Osteocyte (in vitro differentiated cells): ENCODE measurements around the gene C1orf115. TPM values are rescaled to one million over a fixed set of nuclear protein-coding genes. Genes with fewer than 3 reads are reported as not detected.

Source experiments
- DNase-seq: peaks from one replicate; pipeline ENCODE4 v3.0.0; 2021; ENCODE audit warnings: mixed read lengths; ENCODE audit not compliant: unreplicated experiment; ENCODE audit errors: extremely low spot score
- H3K27ac Mint-ChIP-seq: one replicate; pipeline ENCODE4 v1.8.0; 2021; ENCODE audit warnings: mild to moderate bottlenecking, mixed read lengths; ENCODE audit not compliant: unreplicated experiment
- H3K27me3 Mint-ChIP-seq: one replicate; pipeline ENCODE4 v1.8.0; 2021; ENCODE audit warnings: mixed read lengths; ENCODE audit not compliant: unreplicated experiment
- H3K36me3 Mint-ChIP-seq: one replicate; pipeline ENCODE4 v1.8.0; 2021; ENCODE audit warnings: mixed read lengths; ENCODE audit not compliant: unreplicated experiment
- H3K4me1 Mint-ChIP-seq: one replicate; pipeline ENCODE4 v1.8.0; 2021; ENCODE audit warnings: mixed read lengths; ENCODE audit not compliant: unreplicated experiment
- H3K4me3 Mint-ChIP-seq: one replicate; pipeline ENCODE4 v1.8.0; 2021; ENCODE audit warnings: mild to moderate bottlenecking, moderate library complexity, mixed read lengths; ENCODE audit not compliant: unreplicated experiment
- H3K9me3 Mint-ChIP-seq: one replicate; pipeline ENCODE4 v1.8.0; 2021; ENCODE audit warnings: mixed read lengths; ENCODE audit not compliant: unreplicated experiment
- CTCF ChIP-seq: fragments of 200-600 bp; sonication (generic); IDR thresholded peaks from 2 replicates; pipeline ENCODE4 v1.5.0; 2021; ENCODE audit warnings: antibody characterized with exemption, mild to moderate bottlenecking, moderate library complexity
- total RNA-seq: library from RNA; stranded (reverse); gene quantifications from 2 replicates; pipeline ENCODE4 v1.2.1, GENCODE V29; 2021

Gene C1orf115
- total RNA-seq, 1 donor from 2014 or later: 5.6 TPM

GRCh38 chr1:220684890-220685289 is 5.3 kb upstream of the C1orf115 start:
- Mint-ChIP-seq H3K4me1 (peaks cover 3% of the 10 kb centered on the region), H3K27ac (no peak overlapping the region), H3K36me3 (no peaks in the 10 kb centered on the region), H3K9me3 (no peaks in the 10 kb centered on the region), H3K4me3 (no peak overlapping the region), H3K27me3 (peaks cover 6% of the 10 kb centered on the region)
- DNase-seq: no peak
- TF ChIP-seq CTCF: no peak

- Mint-ChIP-seq H3K4me1 (peaks cover 9% of the 10 kb centered on the region), H3K36me3 (no peaks in the 10 kb centered on the region), H3K9me3 (no peaks in the 10 kb centered on the region), H3K27ac (no peak overlapping the region), H3K27me3 (peaks cover 4% of the 10 kb centered on the region), H3K4me3 (no peak overlapping the region)
- no peak for DNase-seq
- TF ChIP-seq CTCF: no peak
Measured at GRCh38 chr1:220685879-220686278, 4.3 kb upstream of the C1orf115 start.

GRCh38 chr1:220687809-220688208 is 2.4 kb upstream of the C1orf115 start:
- no peaks in the 10 kb centered on the region for H3K9me3 Mint-ChIP-seq
- no peak overlapping the region for H3K4me3 Mint-ChIP-seq
- H3K36me3 Mint-ChIP-seq: no peaks in the 10 kb centered on the region
- H3K4me1 Mint-ChIP-seq: peaks cover 10% of the 10 kb centered on the region
- no peak for TF ChIP-seq CTCF
- DNase-seq: no peak
- H3K27me3 Mint-ChIP-seq: peaks cover 7% of the 10 kb centered on the region
- no peak overlapping the region for H3K27ac Mint-ChIP-seq

- TF ChIP-seq CTCF: no peak
Measured at GRCh38 chr1:220689666-220690065, 497 bp upstream of the C1orf115 start.

GRCh38 chr1:220691053-220691684 is 1.0 kb downstream of the C1orf115 start:
- peak; percentile 49 for DNase-seq
- no peaks in the 10 kb centered on the region for H3K36me3 Mint-ChIP-seq
- peaks cover 7% of the 10 kb centered on the region for H3K27me3 Mint-ChIP-seq
- H3K4me3 Mint-ChIP-seq: peak overlapping the region; percentile 64
- peaks cover 10% of the 10 kb centered on the region for H3K4me1 Mint-ChIP-seq
- H3K9me3 Mint-ChIP-seq: no peaks in the 10 kb centered on the region
- TF ChIP-seq CTCF: no peak
- H3K27ac Mint-ChIP-seq: no peak overlapping the region

More at GRCh38 chr1:220689666-220690065, 497 bp upstream of the C1orf115 start:
- DNase-seq: peak; percentile 30
- Mint-ChIP-seq H3K4me1 (peaks cover 10% of the 10 kb centered on the region), H3K27ac (no peak overlapping the region), H3K9me3 (no peaks in the 10 kb centered on the region), H3K4me3 (peak overlapping the region; percentile 89), H3K27me3 (peaks cover 7% of the 10 kb centered on the region), H3K36me3 (no peaks in the 10 kb centered on the region)
